Activated B cell treated with CpG ODN at 0.5 μM for 24 hours (primary cell): ENCODE data around the gene PPP1R12A. TPM values are rescaled to one million over a fixed set of nuclear protein-coding genes. Genes with fewer than 3 reads are reported as not detected.

Experiments
- ATAC-seq: fragments of 200-7000 bp; cut with Tn5 transposase; one replicate; pipeline ENCODE4 v1.10.0; 2021; ENCODE audit warnings: low read depth, mild to moderate bottlenecking, moderate library complexity
- CTCF ChIA-PET: fragments of 350-600 bp; sonication (Branson Sonifier 250); formaldehyde crosslinking; loops from one replicate; lab custom pipeline; 2021; ENCODE audit warnings: antibody characterized with exemption; lab: Charles Lee
- POLR2A ChIA-PET: fragments of 350-600 bp; sonication (Branson Sonifier 250); formaldehyde crosslinking; loops from one replicate; lab custom pipeline; 2021; ENCODE audit warnings: antibody characterized with exemption; lab: Charles Lee
- DNase-seq: peaks from one replicate; pipeline ENCODE4 v3.0.0; 2022
- H3K27ac Mint-ChIP-seq: one replicate; pipeline ENCODE4 v1.8.0; 2020; ENCODE audit warnings: mixed read lengths
- H3K27me3 Mint-ChIP-seq: one replicate; pipeline ENCODE4 v1.8.0; 2021; ENCODE audit warnings: mixed read lengths
- H3K36me3 Mint-ChIP-seq: one replicate; pipeline ENCODE4 v1.8.0; 2021; ENCODE audit warnings: low read depth, mixed read lengths
- H3K4me1 Mint-ChIP-seq: one replicate; pipeline ENCODE4 v1.8.0; 2021; ENCODE audit warnings: mixed read lengths
- H3K4me3 Mint-ChIP-seq: one replicate; pipeline ENCODE4 v1.8.0; 2020; ENCODE audit warnings: mild to moderate bottlenecking, mixed read lengths
- H3K9me3 Mint-ChIP-seq: one replicate; pipeline ENCODE4 v1.8.0; 2020; ENCODE audit warnings: mixed read lengths
- CTCF ChIP-seq: fragments of 200-600 bp; IDR thresholded peaks from one replicate; pipeline ENCODE4 v1.8.0; 2022; ENCODE audit warnings: antibody characterized with exemption, mild to moderate bottlenecking
- intact Hi-C: fragments of 100-400 bp; cut with micrococcal nuclease; formaldehyde crosslinking; loops from one replicate; pipeline ENCODE4 v1.15.1; 2024
- total RNA-seq: library from RNA; stranded (reverse); gene quantifications from 2 replicates; pipeline ENCODE4 v1.2.3, GENCODE V29; 2022

The PPP1R12A gene
- total RNA-seq, 1 donor from 2014 or later: 90.4 TPM

DNA sequence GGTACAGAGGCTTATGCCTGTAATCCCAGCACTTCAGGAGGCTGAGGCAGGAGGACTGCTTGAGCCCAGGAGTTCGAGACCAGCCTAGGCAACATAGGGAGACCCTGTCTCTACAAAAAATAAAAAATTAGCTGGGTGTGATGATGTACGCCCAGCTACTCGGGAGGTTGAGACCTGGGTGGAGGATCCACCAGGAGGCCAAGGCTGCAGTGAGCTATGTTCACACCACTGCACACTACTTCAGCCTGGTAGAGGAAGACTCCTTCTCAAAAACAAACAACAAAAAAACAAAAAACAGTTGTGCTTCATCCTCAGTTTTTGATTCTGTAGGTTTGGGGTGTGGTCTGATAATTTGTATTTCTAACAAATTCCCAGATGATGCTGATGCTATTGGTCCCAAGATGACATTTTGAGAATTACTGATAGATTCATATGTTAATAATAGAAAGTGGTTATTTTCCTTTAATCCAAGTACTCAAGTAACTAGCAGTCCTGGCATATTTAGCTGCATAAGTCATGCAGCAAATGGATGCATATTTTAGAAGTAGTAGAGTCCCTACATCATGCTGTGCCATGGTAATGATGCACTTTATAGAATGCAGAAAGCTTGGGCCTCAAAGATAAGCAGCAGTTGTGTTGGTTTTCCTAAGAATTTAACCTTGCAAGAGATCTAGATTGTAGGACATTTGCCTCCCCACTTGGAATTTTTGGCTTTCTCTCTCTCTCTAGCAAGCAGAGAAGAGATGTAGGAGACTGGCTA, 168.0 kb downstream of the PPP1R12A start:
- CTCF ChIA-PET: interaction anchor here (1.4 kb wide), 1 partner anchor 10 kb away, joined by 5 read pairs; no protein-coding TSS in a partner anchor

DNA sequence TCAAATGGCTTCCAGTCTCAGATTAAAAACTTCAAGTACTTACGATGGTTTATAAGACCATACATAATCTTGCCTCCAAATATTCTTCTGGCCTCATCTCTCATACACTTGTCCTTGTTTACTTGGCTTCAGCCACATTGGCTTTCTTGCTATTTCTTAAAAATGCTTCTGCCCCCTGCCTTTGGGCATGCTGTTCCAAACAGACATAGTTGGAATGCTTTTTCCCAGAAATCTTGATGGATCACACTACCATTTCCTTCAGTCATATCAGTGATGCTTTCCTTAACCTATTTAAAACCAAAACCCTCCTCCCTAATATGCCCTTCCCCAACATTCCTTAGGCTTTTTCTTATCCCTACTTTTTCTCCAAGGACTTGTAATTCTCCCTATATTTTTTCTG, 169.7 kb downstream of the PPP1R12A start:
- H3K9me3 Mint-ChIP-seq: no peaks in the 10 kb centered on the region
- POLR2A ChIA-PET: no interaction called here
- H3K4me3 Mint-ChIP-seq: no peak overlapping the region
- DNase-seq (no peak), ATAC-seq (no peak)
- intact Hi-C loops: no loop called here
- TF ChIP-seq CTCF: no peak
- CTCF ChIA-PET: interaction anchor here (1.4 kb wide), 1 partner anchor 11 kb away, joined by 5 read pairs; no protein-coding TSS in a partner anchor
- H3K27me3 Mint-ChIP-seq: peaks cover 3% of the 10 kb centered on the region
- no peaks in the 10 kb centered on the region for H3K36me3 Mint-ChIP-seq
- H3K27ac Mint-ChIP-seq: no peak overlapping the region
- H3K4me1 Mint-ChIP-seq: no peaks in the 10 kb centered on the region

More for the DNA sequence above, 168.0 kb downstream of the PPP1R12A start:
- no peaks in the 10 kb centered on the region for H3K4me1 Mint-ChIP-seq
- DNase-seq (no peak), ATAC-seq (no peak)
- POLR2A ChIA-PET: no interaction called here
- intact Hi-C loops: no loop called here
- no peak overlapping the region for H3K27ac Mint-ChIP-seq
- TF ChIP-seq CTCF: no peak
- no peak overlapping the region for H3K4me3 Mint-ChIP-seq
- H3K9me3 Mint-ChIP-seq: no peaks in the 10 kb centered on the region
- peaks cover 2% of the 10 kb centered on the region for H3K36me3 Mint-ChIP-seq
- H3K27me3 Mint-ChIP-seq: peaks cover 3% of the 10 kb centered on the region

DNA sequence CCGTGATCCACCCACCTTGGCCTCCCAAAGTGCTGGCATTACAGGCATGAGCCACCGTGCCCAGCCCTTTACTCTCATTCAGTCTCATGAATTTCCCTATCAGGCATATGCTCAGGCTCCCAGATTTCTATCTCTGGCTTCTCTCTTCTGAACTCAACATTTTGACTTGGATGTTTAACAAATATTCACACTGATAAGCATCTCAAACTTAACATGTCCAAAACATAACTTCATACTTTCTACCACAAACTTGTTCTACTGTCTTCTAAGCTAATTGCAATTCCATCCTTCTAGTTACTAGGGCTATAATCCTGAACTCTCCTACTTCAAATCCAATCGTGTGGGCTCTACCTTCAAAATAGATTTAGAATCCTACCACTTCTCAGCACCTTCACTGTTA, 170.3 kb downstream of the PPP1R12A start:
- ChIA-PET CTCF (no interaction called here), POLR2A (no interaction called here)
- Mint-ChIP-seq H3K4me3 (no peak overlapping the region), H3K27ac (no peak overlapping the region), H3K36me3 (no peaks in the 10 kb centered on the region), H3K4me1 (no peaks in the 10 kb centered on the region), H3K27me3 (peaks cover 3% of the 10 kb centered on the region), H3K9me3 (peaks cover 2% of the 10 kb centered on the region)
- intact Hi-C loops: no loop called here
- ATAC-seq (no peak), DNase-seq (no peak)
- TF ChIP-seq CTCF: no peak

DNA sequence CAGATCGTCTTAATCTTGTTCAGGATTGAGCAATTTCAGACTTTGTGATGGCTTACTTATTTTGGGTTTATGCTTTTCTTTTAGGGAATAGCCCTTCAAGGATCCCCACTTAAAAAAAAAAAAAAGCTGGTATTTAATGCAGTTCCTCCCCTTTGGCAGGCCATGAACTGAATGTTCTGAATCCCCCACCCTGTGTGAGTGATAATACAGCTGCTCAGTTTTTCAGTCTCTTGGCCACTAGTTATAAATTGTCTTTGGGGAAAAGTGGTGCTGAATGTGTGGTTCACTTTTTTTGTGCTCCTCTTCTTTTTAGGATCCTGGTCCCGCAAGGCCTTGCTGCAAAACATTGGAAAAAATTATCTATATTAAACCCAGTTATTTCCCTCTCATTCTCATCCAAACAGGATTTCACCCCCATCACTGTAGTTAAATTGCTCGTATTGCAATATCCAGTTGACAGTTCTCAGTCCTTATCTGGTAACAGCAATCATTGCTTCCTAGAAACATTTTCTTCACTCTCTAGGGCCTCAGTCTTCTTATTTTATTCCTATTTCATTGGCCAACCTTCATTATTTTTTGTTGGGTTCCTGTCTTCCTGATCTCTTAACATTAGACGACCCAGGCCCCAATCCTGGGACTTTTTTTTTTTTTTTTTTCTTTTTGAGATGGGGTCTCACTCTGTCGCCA, 171.0 kb downstream of the PPP1R12A start:
- ChIA-PET POLR2A (no interaction called here), CTCF (no interaction called here)
- H3K36me3 Mint-ChIP-seq: no peaks in the 10 kb centered on the region
- no peaks in the 10 kb centered on the region for H3K4me1 Mint-ChIP-seq
- H3K9me3 Mint-ChIP-seq: peaks cover 5% of the 10 kb centered on the region
- no peak for TF ChIP-seq CTCF
- H3K4me3 Mint-ChIP-seq: no peak overlapping the region
- DNase-seq: no peak
- no peak overlapping the region for H3K27ac Mint-ChIP-seq
- intact Hi-C loops: no loop called here
- peaks cover 3% of the 10 kb centered on the region for H3K27me3 Mint-ChIP-seq
- no peak for ATAC-seq

DNA sequence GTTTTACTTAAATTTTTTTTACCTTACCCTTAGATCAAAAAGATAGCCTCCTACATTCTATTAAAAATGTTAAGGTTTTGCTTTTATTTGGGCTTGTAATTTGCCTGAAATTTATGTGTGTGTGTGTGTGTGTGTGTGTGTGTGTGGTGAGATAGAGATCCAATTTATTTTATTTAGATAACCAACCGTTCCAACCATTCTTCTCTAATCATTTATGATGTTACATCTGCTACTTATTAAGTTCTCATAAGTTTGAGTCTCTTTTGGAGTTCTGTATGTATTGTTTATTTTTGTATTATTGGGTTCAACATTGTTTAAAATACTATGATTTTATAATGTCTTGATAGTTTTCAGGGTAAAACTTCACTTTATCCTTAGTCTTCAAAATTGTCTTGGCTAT, 173.6 kb downstream of the PPP1R12A start:
- no peaks in the 10 kb centered on the region for H3K36me3 Mint-ChIP-seq
- intact Hi-C loops: no loop called here
- POLR2A ChIA-PET: no interaction called here
- CTCF ChIA-PET: no interaction called here
- TF ChIP-seq CTCF: no peak
- peaks cover 3% of the 10 kb centered on the region for H3K27me3 Mint-ChIP-seq
- H3K4me1 Mint-ChIP-seq: no peaks in the 10 kb centered on the region
- no peak overlapping the region for H3K27ac Mint-ChIP-seq
- H3K4me3 Mint-ChIP-seq: no peak overlapping the region
- ATAC-seq (no peak), DNase-seq (no peak)
- peaks cover 12% of the 10 kb centered on the region for H3K9me3 Mint-ChIP-seq
